Ureter (tissue), 1 donor: ENCODE measurements around the gene GGNBP2. TPM values are rescaled to one million over a fixed set of nuclear protein-coding genes. Genes with fewer than 3 reads are reported as not detected.
"Not testable (repeated sequence)": the region's sequence is repeated elsewhere in the genome, so short reads cannot be mapped to it uniquely, and the experiment has no call there.

Experiments used
- DNase-seq: peaks from one replicate; pipeline ENCODE4 v3.0.0-alpha.2; 2020; ENCODE audit warnings: low spot score
- total RNA-seq: library from RNA; stranded (reverse); gene quantifications from one replicate; pipeline ENCODE4 v1.2.4, GENCODE V29; 2023
- donor health status: DM: yes; HTN: yes; CAD: no.

GGNBP2 gene
- 109 TPM for total RNA-seq

- peak; percentile 94 for DNase-seq
These were observed at the start of gene GGNBP2 for GRCh38 chr17:36544307-36545076. Gene GGNBP2 (plus strand): TSS chr17:36544919. CDS start chr17:36545725, 806 bp downstream.

GRCh38 chr17:36495076-36495578 lies 49.6 kb upstream of the GGNBP2 start:
- no peak for DNase-seq

- DNase-seq, result no peak
These were observed 48.5 kb upstream of the GGNBP2 start for GRCh38 chr17:36496018-36496789.

GRCh38 chr17:36498155-36498554 lies 46.6 kb upstream of the GGNBP2 start:
- DNase-seq, result no peak

- DNase-seq, result no peak
These were observed 46.0 kb upstream of the GGNBP2 start for GRCh38 chr17:36498560-36499300.

GRCh38 chr17:36500745-36501225 lies 43.9 kb upstream of the GGNBP2 start:
- DNase-seq, result no peak

GRCh38 chr17:36501351-36501750 lies 43.4 kb upstream of the GGNBP2 start:
- DNase-seq, result no peak

GRCh38 chr17:36501963-36502362 lies 42.8 kb upstream of the GGNBP2 start:
- DNase-seq, result no peak

GRCh38 chr17:36503456-36504155 lies 41.1 kb upstream of the GGNBP2 start:
- no peak for DNase-seq

- no peak for DNase-seq
These were observed 40.6 kb upstream of the GGNBP2 start for GRCh38 chr17:36504156-36504545.

GRCh38 chr17:36505171-36505570 lies 39.5 kb upstream of the GGNBP2 start:
- no peak for DNase-seq

GRCh38 chr17:36506249-36506826 lies 38.4 kb upstream of the GGNBP2 start:
- no peak for DNase-seq

GRCh38 chr17:36506831-36507230 lies 37.9 kb upstream of the GGNBP2 start:
- DNase-seq, result no peak

GRCh38 chr17:36507266-36507665 lies 37.5 kb upstream of the GGNBP2 start:
- no peak for DNase-seq

- DNase-seq, result not testable (repeated sequence)
These were observed 36.3 kb upstream of the GGNBP2 start for GRCh38 chr17:36508439-36508838.

- DNase-seq, result no peak
These were observed 35.3 kb upstream of the GGNBP2 start for GRCh38 chr17:36509272-36509985.

- DNase-seq, result no peak
These were observed 34.1 kb upstream of the GGNBP2 start for GRCh38 chr17:36510636-36511035.

- no peak for DNase-seq
These were observed 33.5 kb upstream of the GGNBP2 start for GRCh38 chr17:36511216-36511615.

- DNase-seq, result no peak
These were observed 32.1 kb upstream of the GGNBP2 start for GRCh38 chr17:36512641-36513040.

GRCh38 chr17:36514856-36515255 lies 29.9 kb upstream of the GGNBP2 start:
- no peak for DNase-seq
